ENCODE measurements around the gene COL15A1. TPM values are rescaled to one million over a fixed set of nuclear protein-coding genes. Genes with fewer than 3 reads are reported as not detected.

COL15A1 gene
- total and polyA plus RNA-seq, 2 of the 8 experiments (the other 6 are each of a cell fraction or from before 2014, with no cell fraction given): 0.12 to 0.15 TPM

GRCh38 chr9:99090336-99091130 is 146.8 kb downstream of the COL15A1 start:
- H2BK15ac ChIP-seq (ENCODE audit: low read length): no peak overlapping the region
- no peak overlapping the region for H2BK5ac ChIP-seq (ENCODE audit: low read depth, low read length)
- H2AK5ac ChIP-seq (ENCODE audit: low read depth, low read length): no peak overlapping the region
- H3K27me3 ChIP-seq (replicated peaks in 1 of 4; ENCODE audit: control insufficient read depth in 3 of 4, extremely low read depth in 1 of 4, insufficient read depth in 3 of 4, low read length in 3 of 4): no peaks in the 10 kb centered on the region
- no peak overlapping the region for H3K14ac ChIP-seq (ENCODE audit: insufficient read length)
- POLR2A ChIA-PET (ENCODE audit: partially characterized antibody): no interaction called here
- no peak overlapping the region for H2BK120ac ChIP-seq (replicated peaks; ENCODE audit: low read depth, low read length)
- H4K20me1 ChIP-seq (replicated peaks in 1 of 2; ENCODE audit: control insufficient read depth in 1 of 2, insufficient read depth in 2 of 2, low read length in 2 of 2): no peaks in the 10 kb centered on the region
- no peak overlapping the region for H3K4ac ChIP-seq (replicated peaks; ENCODE audit: insufficient read length, low read depth, low read length)
- WGBS, 2 experiments (ENCODE audit: extremely low coverage in 1 of 2, insufficient coverage in 1 of 2, insufficient read length in 1 of 2, insufficient replicate concordance in 2 of 2, low coverage in 1 of 2, low lambda C conversion rate in 2 of 2, missing lambda C conversion rate in 1 of 2): 82% methylated on average over 5 of the region's 5 CpGs; no CpG with 5 or more reads in 1 of the 2 experiments
- H3K56ac ChIP-seq (replicated peaks; ENCODE audit: insufficient read length, low read depth, low read length): no peak overlapping the region
- no peak overlapping the region for H4K5ac ChIP-seq (ENCODE audit: insufficient read length, low read depth, low read length)
- DNase-seq (ENCODE audit: low read depth in 1 of 2, low spot score in 2 of 2) (no peak), FAIRE-seq (no peak)
- no peaks in the 10 kb centered on the region for H3K79me1 ChIP-seq (ENCODE audit: low read depth, low read length)
- H4K91ac ChIP-seq (replicated peaks; ENCODE audit: insufficient read length, low read length): no peak overlapping the region
- no peak overlapping the region for H2AFZ ChIP-seq (ENCODE audit: low read length)
- CTCF ChIA-PET (ENCODE audit: partially characterized antibody): no interaction called here
- H3K4me3 ChIP-seq (ENCODE audit: extremely low read depth in 1 of 4, insufficient read depth in 2 of 4, low read depth in 3 of 4, low read length in 4 of 4): no peak overlapping the region
- H3K36me3 ChIP-seq (ENCODE audit: control insufficient read depth in 2 of 4, insufficient read depth in 4 of 4, low read length in 3 of 4): no peaks in the 10 kb centered on the region
- H3K23me2 ChIP-seq (ENCODE audit: low read depth, low read length): no peaks in the 10 kb centered on the region
- no peak overlapping the region for H4K8ac ChIP-seq (ENCODE audit: extremely low read depth, insufficient read depth, low read length)
- H3K4me2 ChIP-seq (ENCODE audit: insufficient read depth in 1 of 2, low read depth in 2 of 2, low read length in 2 of 2): no peak overlapping the region
- H2BK20ac ChIP-seq (ENCODE audit: low read length): no peak overlapping the region
- H3K23ac ChIP-seq (ENCODE audit: insufficient read length): no peak overlapping the region
- H3K79me2 ChIP-seq (ENCODE audit: control insufficient read depth in 1 of 2, insufficient read depth in 2 of 2, low read length in 2 of 2): no peaks in the 10 kb centered on the region
- H3K9ac ChIP-seq (replicated peaks in 1 of 4; ENCODE audit: extremely low read depth in 1 of 4, low read depth in 3 of 4, low read length in 3 of 4): no peak overlapping the region
- H3K18ac ChIP-seq (ENCODE audit: extremely low read depth, low read length): no peak overlapping the region
- H3K9me3 ChIP-seq (ENCODE audit: insufficient read depth in 2 of 2, low read depth in 1 of 2, low read length in 1 of 2): peaks cover 9 to 10% of the 10 kb centered on the region in 2 experiments; a peak in 3 of 4 replicates
- no peaks in the 10 kb centered on the region for H3K4me1 ChIP-seq (replicated peaks in 1 of 4; ENCODE audit: control insufficient read depth in 3 of 4, insufficient read depth in 4 of 4, low read length in 3 of 4)
- TF ChIP-seq MAFK (IDR thresholded peaks at IDR 0.05; ENCODE audit: low read depth, low read length) (no peak), SP1 (IDR thresholded peaks at IDR 0.05; ENCODE audit: low read depth, low read length) (no peak), POLR2AphosphoS5 (IDR thresholded peaks at IDR 0.05; ENCODE audit: low read depth, low read length) (no peak), KDM4A (IDR thresholded peaks at IDR 0.05; ENCODE audit: low read depth, low read length, severe bottlenecking) (no peak), KDM5A (IDR thresholded peaks at IDR 0.05; ENCODE audit: low read length) (no peak), TBP (IDR thresholded peaks at IDR 0.05; ENCODE audit: low read depth, low read length) (no peak), PHF8 (conservative IDR thresholded peaks at IDR 0.05; ENCODE audit: low read depth, low read length) (no peak), EGR1 (IDR thresholded peaks at IDR 0.05; ENCODE audit: borderline replicate concordance, low read depth, low read length) (no peak), SP4 (IDR thresholded peaks at IDR 0.05; ENCODE audit: low read length) (no peak)
- no peak overlapping the region for H2BK12ac ChIP-seq (ENCODE audit: low read depth, low read length)
- no peak overlapping the region for H3K27ac ChIP-seq (ENCODE audit: low read depth, low read length)

All from H1 (cell line).